Mesenchymal stem cell (in vitro differentiated cells and primary cell): ENCODE results near the gene PCGF1.

Source experiments
- DNase-seq: peaks from one replicate; pipeline ENCODE4 v3.0.0-alpha.2; 2013
- H2AFZ ChIP-seq: one replicate; pipeline ENCODE4 v1.6.1; 2013; ENCODE audit warnings: low read depth, mild to moderate bottlenecking, control low read depth, inconsistent platforms, low read length, moderate library complexity
- H2AK5ac ChIP-seq: 2 replicates; pipeline ENCODE4 v1.6.1; 2013; ENCODE audit warnings: low read length, moderate library complexity, mild to moderate bottlenecking, inconsistent platforms; ENCODE audit not compliant: severe bottlenecking
- H2BK120ac ChIP-seq: one replicate; pipeline ENCODE4 v1.6.1; 2013; ENCODE audit warnings: low read depth, mild to moderate bottlenecking, inconsistent platforms, low read length, moderate library complexity
- H2BK12ac ChIP-seq, 2 experiments: one replicate each; pipeline ENCODE4 v1.6.1; 2013; ENCODE audit warnings: inconsistent platforms in 2 of 2, low read length in 2 of 2, mild to moderate bottlenecking in 2 of 2, moderate library complexity in 2 of 2, control low read depth in 1 of 2
- H2BK15ac ChIP-seq: one replicate; pipeline ENCODE4 v1.6.1; 2013; ENCODE audit warnings: mild to moderate bottlenecking, low read depth, inconsistent platforms; ENCODE audit not compliant: poor library complexity, severe bottlenecking
- H2BK5ac ChIP-seq: 2 replicates; pipeline ENCODE4 v1.6.1; 2013; ENCODE audit warnings: low read depth, mild to moderate bottlenecking, low read length, control low read depth, inconsistent platforms; ENCODE audit not compliant: poor library complexity, severe bottlenecking
- H3K14ac ChIP-seq, 2 experiments: one replicate each; pipeline ENCODE4 v1.6.1; 2013; ENCODE audit warnings: inconsistent platforms in 2 of 2, low read length in 2 of 2, control low read depth in 1 of 2, mild to moderate bottlenecking in 1 of 2, moderate library complexity in 1 of 2
- H3K18ac ChIP-seq, 2 experiments: one replicate each; pipeline ENCODE4 v1.6.1; 2013; ENCODE audit warnings: inconsistent platforms in 2 of 2, low read length in 2 of 2, control low read depth in 1 of 2, low read depth in 1 of 2, mild to moderate bottlenecking in 1 of 2
- H3K23ac ChIP-seq, 2 experiments: one replicate each; pipeline ENCODE4 v1.6.1; 2013; ENCODE audit warnings: inconsistent platforms in 2 of 2, low read length in 2 of 2, mild to moderate bottlenecking in 2 of 2, moderate library complexity in 2 of 2, control low read depth in 1 of 2
- H3K27ac ChIP-seq: 2 replicates; pipeline ENCODE4 v1.5.1; 2013; ENCODE audit warnings: mild to moderate bottlenecking, moderate library complexity, low read length, control low read depth, inconsistent platforms; ENCODE audit not compliant: poor library complexity, severe bottlenecking
- H3K27me3 ChIP-seq, 2 experiments: 2 replicates each; pipeline versions ENCODE4 v1.6.1 to v1.7.0; 2013; ENCODE audit warnings: low read length in 2 of 2, mild to moderate bottlenecking in 2 of 2, moderate library complexity in 2 of 2, control low read depth in 1 of 2, inconsistent platforms in 1 of 2; ENCODE audit not compliant: control insufficient read depth in 1 of 2, insufficient read depth in 1 of 2
- H3K36me3 ChIP-seq, 2 experiments: 2 replicates each; pipeline versions ENCODE4 v1.6.1 to v1.7.0; 2013; ENCODE audit warnings: low read length in 2 of 2, control low read depth in 1 of 2, inconsistent platforms in 1 of 2, low read depth in 1 of 2, mild to moderate bottlenecking in 1 of 2; ENCODE audit not compliant: insufficient read depth in 2 of 2, control insufficient read depth in 1 of 2
- H3K4ac ChIP-seq, 2 experiments: one replicate each; pipeline ENCODE4 v1.6.1; 2013; ENCODE audit warnings: inconsistent platforms in 2 of 2, low read length in 2 of 2, mild to moderate bottlenecking in 2 of 2, moderate library complexity in 2 of 2, control low read depth in 1 of 2, low read depth in 1 of 2
- H3K4me1 ChIP-seq: 2 replicates; pipeline ENCODE4 v1.6.1; 2013; ENCODE audit warnings: low read depth, low read length, control low read depth; ENCODE audit not compliant: control insufficient read depth, insufficient read depth
- H3K4me2 ChIP-seq: 2 replicates; pipeline ENCODE4 v1.6.1; 2013; ENCODE audit warnings: low read length, mild to moderate bottlenecking, inconsistent platforms; ENCODE audit not compliant: poor library complexity, severe bottlenecking
- H3K4me3 ChIP-seq, 2 experiments: 2 replicates each; pipeline versions ENCODE4 v1.5.1 to v1.7.0; 2013; ENCODE audit warnings: low read length in 2 of 2, mild to moderate bottlenecking in 2 of 2, control low read depth in 1 of 2, low read depth in 1 of 2; ENCODE audit not compliant: insufficient read depth in 1 of 2
- H3K79me1 ChIP-seq: replicated peaks from 2 replicates; pipeline ENCODE4 v1.6.1; 2013; ENCODE audit warnings: mild to moderate bottlenecking, control low read depth, low read length, inconsistent platforms; ENCODE audit not compliant: poor library complexity, severe bottlenecking
- H3K9ac ChIP-seq: 2 replicates; pipeline ENCODE4 v1.7.0; 2013; ENCODE audit warnings: mild to moderate bottlenecking, low read length, moderate library complexity
- H3K9me3 ChIP-seq: 2 replicates; pipeline ENCODE4 v1.7.0; 2013; ENCODE audit warnings: mild to moderate bottlenecking, low read length; ENCODE audit not compliant: control insufficient read depth
- H4K8ac ChIP-seq: one replicate; pipeline ENCODE4 v1.6.1; 2013; ENCODE audit warnings: inconsistent platforms, mild to moderate bottlenecking, low read length, moderate library complexity
- H4K91ac ChIP-seq: one replicate; pipeline ENCODE4 v1.6.1; 2013; ENCODE audit warnings: mild to moderate bottlenecking, low read length, inconsistent platforms
- WGBS: methylation state at CpG from one replicate; pipeline ENCODE4 v1.1.7; 2013; ENCODE audit warnings: mixed read lengths; 5-methylcytosine and 5-hydroxymethylcytosine counted together

PCGF1 gene

DNA sequence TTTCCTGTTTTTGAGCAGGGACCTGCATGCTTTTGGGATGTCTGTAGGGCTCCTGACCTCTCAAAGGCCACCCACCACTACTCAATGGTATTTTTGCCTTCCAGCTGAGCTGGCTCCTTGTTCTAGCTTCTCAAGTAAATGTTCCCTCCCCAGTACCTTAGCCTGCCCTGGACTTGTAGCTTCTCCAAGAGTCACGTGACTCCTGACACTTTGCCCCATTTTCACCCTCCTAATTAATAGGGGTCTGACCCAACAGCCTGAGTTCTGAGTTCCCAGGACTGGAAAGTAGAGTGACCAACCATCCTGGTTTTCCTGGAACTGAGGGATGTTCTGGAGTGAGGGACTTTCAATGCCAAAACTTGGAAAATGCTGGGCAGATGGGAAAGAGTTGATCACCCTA lies 12.1 kb downstream of the PCGF1 start:
- Histone ChIP-seq H2AFZ (no peak overlapping the region), H2BK120ac (no peak overlapping the region), H2AK5ac (no peak overlapping the region), H3K4me1 (peaks cover 27% of the 10 kb centered on the region), H2BK12ac (no peak overlapping the region), H3K36me3 (peaks cover 33 to 42% of the 10 kb centered on the region in 2 experiments), H3K27me3 (peaks cover 0 to 35% of the 10 kb centered on the region in 2 experiments), H3K79me1 (no peaks in the 10 kb centered on the region), H3K14ac (no peak overlapping the region), H3K4me2 (no peak overlapping the region), H3K27ac (no peak overlapping the region), H2BK5ac (no peak overlapping the region), H3K4ac (no peak overlapping the region), H4K91ac (no peak overlapping the region), H3K23ac (no peak overlapping the region), H3K9me3 (no peaks in the 10 kb centered on the region), H3K9ac (no peak overlapping the region), H2BK15ac (no peak overlapping the region), H3K4me3 (no peak overlapping the region), H3K18ac (no peak overlapping the region), H4K8ac (no peak overlapping the region)
- no CpG with 5 or more reads among the region's 1 CpG for WGBS
- DNase-seq: no peak

DNA sequence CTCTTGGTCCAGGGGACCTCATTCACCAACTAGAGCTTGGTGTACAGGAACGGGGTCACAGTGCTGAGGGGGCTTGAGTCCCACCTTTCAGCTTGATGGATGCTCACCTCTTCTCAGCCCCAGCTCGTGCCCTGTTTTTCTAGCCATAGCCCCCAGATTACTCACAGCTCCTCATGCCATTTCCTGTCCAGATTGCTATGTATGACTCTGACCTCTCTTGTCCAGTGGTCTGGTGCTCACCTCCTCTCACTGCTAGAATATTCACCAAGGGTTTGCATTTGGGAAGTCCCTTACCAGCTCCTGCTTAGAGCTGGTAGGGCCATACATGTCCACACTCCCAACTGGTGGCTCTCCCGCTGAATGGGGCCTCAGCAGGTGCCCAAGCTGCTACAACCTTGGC lies 13.9 kb downstream of the PCGF1 start:
- Histone ChIP-seq H3K36me3 (peaks cover 49 to 56% of the 10 kb centered on the region in 2 experiments), H3K79me1 (peaks cover 5% of the 10 kb centered on the region), H3K4me2 (no peak overlapping the region), H3K4me1 (peaks cover 11% of the 10 kb centered on the region), H3K9ac (no peak overlapping the region), H2BK15ac (no peak overlapping the region), H3K4ac (no peak overlapping the region), H2BK5ac (no peak overlapping the region), H2BK12ac (no peak overlapping the region), H2AK5ac (no peak overlapping the region), H2BK120ac (no peak overlapping the region), H3K4me3 (no peak overlapping the region), H3K27me3 (peaks cover 0 to 19% of the 10 kb centered on the region in 2 experiments), H4K8ac (no peak overlapping the region), H3K23ac (no peak overlapping the region), H3K27ac (no peak overlapping the region), H3K14ac (no peak overlapping the region), H3K18ac (no peak overlapping the region), H3K9me3 (no peaks in the 10 kb centered on the region), H4K91ac (no peak overlapping the region), H2AFZ (no peak overlapping the region)
- 76% methylated on average over 3 of the region's 3 CpGs for WGBS
- DNase-seq: no peak

DNA sequence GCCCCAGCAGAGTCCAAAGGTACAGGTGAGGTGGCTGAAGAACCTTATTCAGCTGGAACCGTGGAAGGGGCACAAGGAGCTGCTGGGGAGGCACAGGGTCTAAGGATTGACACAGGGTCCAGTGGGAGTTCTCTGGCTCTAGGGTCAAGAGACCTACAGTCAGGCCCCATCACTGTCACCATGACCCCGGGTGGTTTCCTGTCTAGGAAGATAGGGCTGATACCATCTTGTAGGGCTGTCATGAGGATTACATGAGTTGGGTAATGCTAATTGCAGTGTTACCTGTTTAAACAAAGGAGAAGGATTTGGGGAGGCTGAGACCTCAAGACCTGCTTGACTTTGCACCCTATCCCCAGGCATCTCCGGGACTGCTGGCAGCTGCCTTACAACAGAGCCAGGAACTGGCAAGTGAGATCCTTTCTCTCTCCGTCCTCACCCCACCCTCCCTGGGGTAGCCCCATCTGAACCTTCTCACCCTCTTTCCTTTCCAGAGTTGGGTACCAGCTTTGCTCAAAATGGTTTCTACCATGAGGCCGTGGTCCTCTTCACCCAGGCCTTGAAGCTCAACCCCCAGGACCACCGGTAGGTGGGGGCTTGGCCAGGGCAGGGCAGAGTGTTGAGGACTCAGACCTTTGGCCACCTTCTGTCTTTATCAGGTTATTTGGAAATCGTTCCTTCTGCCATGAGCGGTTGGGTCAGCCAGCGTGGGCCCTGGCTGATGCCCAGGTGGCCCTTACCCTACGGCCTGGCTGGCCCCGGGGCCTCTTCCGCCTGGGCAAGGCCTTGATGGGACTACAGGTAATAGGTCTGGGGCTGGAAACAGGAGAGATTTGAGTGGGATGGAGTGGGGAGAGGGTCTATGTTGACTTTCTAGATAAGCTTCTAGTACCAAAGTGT lies 15.6 kb downstream of the PCGF1 start:
- Histone ChIP-seq H2BK15ac (no peak overlapping the region), H3K4me3 (no peak overlapping the region), H3K79me1 (peaks cover 9% of the 10 kb centered on the region), H3K14ac (no peak overlapping the region), H3K4ac (no peak overlapping the region), H3K4me2 (no peak overlapping the region), H2AK5ac (no peak overlapping the region), H3K9ac (no peak overlapping the region), H2BK12ac (no peak overlapping the region), H2BK5ac (no peak overlapping the region), H3K36me3 (peaks cover 50 to 67% of the 10 kb centered on the region in 2 experiments), H3K27ac (no peak overlapping the region), H2BK120ac (no peak overlapping the region), H4K91ac (no peak overlapping the region), H3K27me3 (peaks cover 0 to 3% of the 10 kb centered on the region in 2 experiments), H3K23ac (no peak overlapping the region), H3K9me3 (no peaks in the 10 kb centered on the region), H4K8ac (no peak overlapping the region), H2AFZ (no peak overlapping the region), H3K4me1 (no peaks in the 10 kb centered on the region), H3K18ac (no peak overlapping the region)
- DNase-seq: no peak
- 96% methylated on average over 12 of the region's 12 CpGs for WGBS

DNA sequence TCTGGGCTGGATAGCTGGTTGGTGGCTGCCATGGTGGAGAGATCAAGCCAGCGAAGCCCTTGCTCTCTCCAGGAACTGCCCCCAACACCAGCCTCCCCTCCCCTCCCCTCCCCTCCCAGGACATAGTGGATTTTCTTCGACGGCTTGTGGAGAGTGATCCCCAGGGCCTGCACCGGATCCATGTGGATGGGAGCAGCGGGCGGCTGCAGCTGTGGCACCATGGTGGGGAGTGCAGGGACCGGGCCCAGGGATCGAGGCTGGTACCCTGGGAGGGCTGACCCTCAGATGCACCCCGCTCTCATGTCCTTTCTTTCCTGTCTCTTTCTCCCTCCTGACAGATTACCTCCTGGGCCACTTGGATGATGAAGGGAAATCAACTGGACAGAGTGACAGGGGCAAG lies 17.6 kb downstream of the PCGF1 start:
- H3K23ac ChIP-seq: no peak overlapping the region
- H2BK15ac ChIP-seq: no peak overlapping the region
- H3K4me3 ChIP-seq: no peak overlapping the region
- no peak overlapping the region for H3K18ac ChIP-seq
- H3K4me2 ChIP-seq: no peak overlapping the region
- H3K36me3 ChIP-seq: peaks cover 50 to 83% of the 10 kb centered on the region in 2 experiments
- no peak overlapping the region for H4K8ac ChIP-seq
- no peak for DNase-seq
- WGBS: 97% methylated on average over 9 of the region's 9 CpGs
- H2AK5ac ChIP-seq: no peak overlapping the region
- H2BK12ac ChIP-seq: no peak overlapping the region
- H4K91ac ChIP-seq: no peak overlapping the region
- H3K9ac ChIP-seq: no peak overlapping the region
- no peak overlapping the region for H2AFZ ChIP-seq
- H2BK120ac ChIP-seq: no peak overlapping the region
- no peaks in the 10 kb centered on the region for H3K9me3 ChIP-seq
- H3K27me3 ChIP-seq: no peaks in the 10 kb centered on the region
- H3K4ac ChIP-seq: no peak overlapping the region
- peaks cover 15% of the 10 kb centered on the region for H3K79me1 ChIP-seq
- no peak overlapping the region for H3K14ac ChIP-seq
- H2BK5ac ChIP-seq: no peak overlapping the region
- H3K4me1 ChIP-seq: no peaks in the 10 kb centered on the region
- no peak overlapping the region for H3K27ac ChIP-seq
